Measurements from ENCODE around the gene MALT1. TPM values are rescaled to one million over a fixed set of nuclear protein-coding genes. Genes with fewer than 3 reads are reported as not detected.
A peak's percentile ranks its signal among the peaks of the same experiment; 100 is the strongest.

MALT1 gene
- total RNA-seq, 3 donors from 2014 or later (not counting 1 experiment from before 2014, with no cell fraction given), result 49.8 to 55.8 (median 54.5) TPM

DNA sequence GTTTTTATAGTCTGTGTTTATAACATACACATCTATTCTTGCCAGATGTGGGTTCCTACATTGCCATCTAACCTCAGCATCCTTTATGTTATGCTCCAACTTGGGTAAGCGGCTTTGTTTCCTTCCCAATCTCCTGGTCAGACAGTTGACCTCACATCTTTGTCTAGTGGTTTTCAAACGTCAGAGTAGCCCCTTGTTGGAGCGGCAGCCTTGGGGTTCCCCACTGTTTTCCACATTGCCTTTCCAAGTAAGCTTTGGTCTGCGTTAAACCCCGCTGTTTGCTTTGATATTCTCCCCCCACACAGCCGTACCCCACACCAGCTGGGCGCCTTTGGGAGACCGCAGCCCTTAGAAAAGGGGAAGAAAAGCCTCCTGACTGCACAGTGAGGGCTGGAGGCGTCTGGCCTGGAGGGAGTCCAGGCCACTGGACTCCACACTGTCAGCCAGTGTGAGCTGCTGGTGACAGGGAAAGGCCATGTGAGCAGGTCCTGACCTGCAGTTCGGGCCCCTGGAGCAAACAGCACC, 83.3 kb downstream of the MALT1 start:
- no peaks in the 10 kb centered on the region for H3K9me3 ChIP-seq (ENCODE audit: control insufficient read depth, insufficient read depth, low read length)
- peaks cover 11% of the 10 kb centered on the region for H3K36me3 Mint-ChIP-seq
- H3K4me1 ChIP-seq (ENCODE audit: control insufficient read depth, insufficient read depth, low read length), result peaks cover 5% of the 10 kb centered on the region
- intact Hi-C loops (cut with micrococcal nuclease), result no loop called here
- peak overlapping the region in 1 of 2 donors; percentile 46 for H3K27ac Mint-ChIP-seq
- H3K4me3 Mint-ChIP-seq, result no peak overlapping the region
- H3K27me3 Mint-ChIP-seq (ENCODE audit: low read depth in 2 of 2), result no peaks in the 10 kb centered on the region
- H3K4me3 ChIP-seq (ENCODE audit: low read length), result no peak overlapping the region
- peaks cover 0 to 9% of the 10 kb centered on the region in 2 donors for H3K4me1 Mint-ChIP-seq
- WGBS (ENCODE audit: insufficient coverage), result 22% methylated on average over 10 of the region's 10 CpGs
- peaks cover 0 to 2% of the 10 kb centered on the region in 2 donors for H3K9me3 Mint-ChIP-seq
- H3K27me3 ChIP-seq (ENCODE audit: control insufficient read depth, insufficient read depth, low read length), result no peaks in the 10 kb centered on the region
- DNase-seq (peak in 1 of 2 donors; percentile 22), ATAC-seq (peak in 1 of 3 donors; percentile 30)
- TF ChIP-seq, protein P1, sequence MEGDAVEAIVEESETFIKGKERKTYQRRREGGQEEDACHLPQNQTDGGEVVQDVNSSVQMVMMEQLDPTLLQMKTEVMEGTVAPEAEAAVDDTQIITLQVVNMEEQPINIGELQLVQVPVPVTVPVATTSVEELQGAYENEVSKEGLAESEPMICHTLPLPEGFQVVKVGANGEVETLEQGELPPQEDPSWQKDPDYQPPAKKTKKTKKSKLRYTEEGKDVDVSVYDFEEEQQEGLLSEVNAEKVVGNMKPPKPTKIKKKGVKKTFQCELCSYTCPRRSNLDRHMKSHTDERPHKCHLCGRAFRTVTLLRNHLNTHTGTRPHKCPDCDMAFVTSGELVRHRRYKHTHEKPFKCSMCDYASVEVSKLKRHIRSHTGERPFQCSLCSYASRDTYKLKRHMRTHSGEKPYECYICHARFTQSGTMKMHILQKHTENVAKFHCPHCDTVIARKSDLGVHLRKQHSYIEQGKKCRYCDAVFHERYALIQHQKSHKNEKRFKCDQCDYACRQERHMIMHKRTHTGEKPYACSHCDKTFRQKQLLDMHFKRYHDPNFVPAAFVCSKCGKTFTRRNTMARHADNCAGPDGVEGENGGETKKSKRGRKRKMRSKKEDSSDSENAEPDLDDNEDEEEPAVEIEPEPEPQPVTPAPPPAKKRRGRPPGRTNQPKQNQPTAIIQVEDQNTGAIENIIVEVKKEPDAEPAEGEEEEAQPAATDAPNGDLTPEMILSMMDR (IDR thresholded peaks at IDR 0.05), result no peak
- H3K36me3 ChIP-seq (ENCODE audit: control insufficient read depth, insufficient read depth, low read length), result peaks cover 8% of the 10 kb centered on the region
- no peak overlapping the region for H3K27ac ChIP-seq (ENCODE audit: low read length)

DNA sequence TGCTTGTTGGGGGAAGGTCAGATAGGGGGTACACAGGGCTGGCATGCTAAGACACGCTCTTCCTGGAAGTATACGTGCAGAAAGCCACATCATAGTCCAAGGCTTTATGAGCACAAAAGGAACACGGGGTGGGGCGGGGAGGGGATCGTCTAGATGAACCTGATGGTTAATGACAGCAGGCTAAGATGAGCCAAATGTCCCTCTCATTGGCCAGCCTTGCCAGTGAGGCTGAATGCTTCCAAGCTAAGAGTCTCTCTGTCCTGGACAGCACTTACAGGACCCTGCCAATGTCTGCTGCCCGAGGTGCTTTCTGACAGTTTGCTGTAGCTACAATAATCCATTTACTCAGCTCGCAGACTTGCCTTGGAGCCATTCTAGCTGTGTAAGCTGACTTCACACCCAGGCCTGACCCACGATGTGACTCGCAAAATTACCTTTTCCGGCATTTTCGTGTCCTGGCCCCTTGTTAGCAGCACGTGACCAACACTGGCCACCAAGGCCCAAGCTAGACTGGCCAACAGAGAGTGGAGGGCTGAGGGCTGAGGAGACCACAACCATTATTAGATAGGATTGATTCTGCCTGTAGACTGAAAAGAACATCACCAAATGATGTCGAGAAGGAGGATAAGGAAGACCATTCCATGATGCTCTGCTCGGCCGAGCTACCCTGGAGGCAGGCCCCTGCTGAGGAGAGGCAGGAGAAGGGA, 84.2 kb downstream of the MALT1 start:
- TF ChIP-seq, protein P1 (IDR thresholded peaks at IDR 0.05), result no peak
- H3K4me3 Mint-ChIP-seq, result no peak overlapping the region
- intact Hi-C loops (cut with micrococcal nuclease), result no loop called here

DNA sequence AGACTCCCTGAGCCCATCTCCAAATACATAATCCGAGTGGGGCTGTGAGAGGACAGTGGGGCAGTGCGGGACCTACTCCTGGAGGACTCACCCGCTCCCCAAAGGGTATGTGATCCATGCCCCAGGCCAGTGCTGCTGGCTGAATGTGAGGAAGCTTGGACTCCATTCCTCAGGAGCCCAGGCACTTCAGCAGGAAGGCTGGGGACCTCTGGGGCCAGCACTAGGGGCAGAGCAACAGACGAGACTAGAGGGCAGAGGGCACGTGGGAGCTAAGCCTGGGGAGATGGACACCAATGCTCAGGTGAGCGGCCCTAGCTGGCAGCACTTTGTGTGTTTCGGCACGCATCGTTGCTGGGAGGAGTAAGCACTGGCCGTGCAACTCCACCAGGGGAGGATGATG, 84.9 kb downstream of the MALT1 start:
- WGBS (ENCODE audit: insufficient coverage), result 92% methylated on average over 6 of the region's 10 CpGs
- H3K27ac Mint-ChIP-seq, result no peak overlapping the region
- ATAC-seq (no peak), DNase-seq (no peak)
- Histone ChIP-seq H3K4me3 (ENCODE audit: low read length) (no peak overlapping the region), H3K4me1 (ENCODE audit: control insufficient read depth, insufficient read depth, low read length) (peaks cover 12% of the 10 kb centered on the region), H3K9me3 (ENCODE audit: control insufficient read depth, insufficient read depth, low read length) (no peaks in the 10 kb centered on the region), H3K27me3 (ENCODE audit: control insufficient read depth, insufficient read depth, low read length) (no peaks in the 10 kb centered on the region), H3K36me3 (ENCODE audit: control insufficient read depth, insufficient read depth, low read length) (no peaks in the 10 kb centered on the region), H3K27ac (ENCODE audit: low read length) (no peak overlapping the region)
- no peaks in the 10 kb centered on the region for H3K9me3 Mint-ChIP-seq
- H3K36me3 Mint-ChIP-seq, result no peaks in the 10 kb centered on the region
- intact Hi-C loops (cut with micrococcal nuclease), result no loop called here
- H3K4me3 Mint-ChIP-seq, result no peak overlapping the region
- H3K27me3 Mint-ChIP-seq (ENCODE audit: low read depth in 2 of 2), result no peaks in the 10 kb centered on the region
- TF ChIP-seq, protein P1 (IDR thresholded peaks at IDR 0.05), result no peak
- H3K4me1 Mint-ChIP-seq, result peaks cover 3 to 13% of the 10 kb centered on the region in 2 donors

More for the DNA sequence above, 84.2 kb downstream of the MALT1 start:
- DNase-seq (peak in 1 of 2 donors; percentile 38), ATAC-seq (no peak)
- Histone ChIP-seq H3K4me1 (ENCODE audit: control insufficient read depth, insufficient read depth, low read length) (peaks cover 5% of the 10 kb centered on the region), H3K27me3 (ENCODE audit: control insufficient read depth, insufficient read depth, low read length) (no peaks in the 10 kb centered on the region), H3K9me3 (ENCODE audit: control insufficient read depth, insufficient read depth, low read length) (no peaks in the 10 kb centered on the region), H3K36me3 (ENCODE audit: control insufficient read depth, insufficient read depth, low read length) (no peaks in the 10 kb centered on the region), H3K4me3 (ENCODE audit: low read length) (no peak overlapping the region), H3K27ac (ENCODE audit: low read length) (no peak overlapping the region)
- Mint-ChIP-seq H3K27ac (no peak overlapping the region), H3K9me3 (no peaks in the 10 kb centered on the region), H3K4me1 (peaks cover 0 to 9% of the 10 kb centered on the region in 2 donors), H3K36me3 (peaks cover 3% of the 10 kb centered on the region), H3K27me3 (ENCODE audit: low read depth in 2 of 2) (no peaks in the 10 kb centered on the region)
- WGBS (ENCODE audit: insufficient coverage), result 90% methylated on average over 15 of the region's 15 CpGs

All from natural killer cell (primary cell).